H9 (cell line): ENCODE results near the gene CDH16. TPM values are rescaled to one million over a fixed set of nuclear protein-coding genes. Genes with fewer than 3 reads are reported as not detected.

Experiments used
- DNase-seq: peaks from one replicate; pipeline ENCODE4 v3.0.0-alpha.2; 2017
- H2AFZ ChIP-seq: one replicate; pipeline ENCODE4 v1.6.1; 2013; ENCODE audit warnings: mild to moderate bottlenecking, low read length, control low read depth, moderate library complexity
- H2AK5ac ChIP-seq: 2 replicates; pipeline ENCODE4 v1.6.1; 2013; ENCODE audit warnings: low read length, control low read depth, mixed read lengths; ENCODE audit not compliant: insufficient read length
- H2BK120ac ChIP-seq: one replicate; pipeline ENCODE4 v1.6.1; 2013; ENCODE audit warnings: low read depth, mild to moderate bottlenecking, low read length, control low read depth, inconsistent platforms; ENCODE audit not compliant: poor library complexity, severe bottlenecking
- H2BK12ac ChIP-seq: 2 replicates; pipeline ENCODE4 v1.6.1; 2013; ENCODE audit warnings: low read length, control low read depth, mixed read lengths, low read depth; ENCODE audit not compliant: insufficient read length
- H2BK15ac ChIP-seq: 2 replicates; pipeline ENCODE4 v1.6.1; 2013; ENCODE audit warnings: low read depth, low read length, control low read depth
- H2BK20ac ChIP-seq: one replicate; pipeline ENCODE4 v1.6.1; 2013; ENCODE audit warnings: low read depth, mild to moderate bottlenecking, low read length, control low read depth, inconsistent platforms; ENCODE audit not compliant: poor library complexity, severe bottlenecking
- H2BK5ac ChIP-seq: 2 replicates; pipeline ENCODE4 v1.6.1; 2013; ENCODE audit warnings: low read length, control low read depth, mixed read lengths; ENCODE audit not compliant: insufficient read length
- H3K14ac ChIP-seq: 2 replicates; pipeline ENCODE4 v1.6.1; 2013; ENCODE audit warnings: low read length, control low read depth; ENCODE audit not compliant: insufficient read depth
- H3K18ac ChIP-seq: 2 replicates; pipeline ENCODE4 v1.6.1; 2013; ENCODE audit warnings: low read depth, mild to moderate bottlenecking, mixed read lengths, low read length, control low read depth; ENCODE audit not compliant: insufficient read length
- H3K23ac ChIP-seq: 2 replicates; pipeline ENCODE4 v1.6.1; 2013; ENCODE audit warnings: low read length, control low read depth, mixed read lengths, low read depth; ENCODE audit not compliant: insufficient read length
- H3K23me2 ChIP-seq: 2 replicates; pipeline ENCODE4 v1.6.1; 2013; ENCODE audit warnings: low read depth, mild to moderate bottlenecking, mixed read lengths, low read length, control low read depth; ENCODE audit not compliant: insufficient read length, poor library complexity, severe bottlenecking
- H3K27ac ChIP-seq: 2 replicates; pipeline ENCODE4 v1.5.1; 2013; ENCODE audit warnings: low read length, control low read depth, mixed read lengths, low read depth; ENCODE audit not compliant: insufficient read length
- H3K27me3 ChIP-seq: 2 replicates; pipeline ENCODE4 v1.6.1; 2013; ENCODE audit warnings: low read length, control low read depth, inconsistent platforms; ENCODE audit not compliant: insufficient read depth
- H3K4ac ChIP-seq: 2 replicates; pipeline ENCODE4 v1.6.1; 2013; ENCODE audit warnings: low read depth, mild to moderate bottlenecking, control low read depth, inconsistent platforms, low read length, moderate library complexity
- H3K4me1 ChIP-seq: 2 replicates; pipeline ENCODE4 v1.6.1; 2013; ENCODE audit warnings: low read length, control low read depth, inconsistent platforms; ENCODE audit not compliant: insufficient read depth
- H3K4me2 ChIP-seq: 2 replicates; pipeline ENCODE4 v1.6.1; 2013; ENCODE audit warnings: low read length, control low read depth, mixed read lengths; ENCODE audit not compliant: insufficient read length, insufficient read depth
- H3K56ac ChIP-seq: 2 replicates; pipeline ENCODE4 v1.6.1; 2013; ENCODE audit warnings: low read depth, mild to moderate bottlenecking, mixed read lengths, low read length, control low read depth; ENCODE audit not compliant: insufficient read length
- H3K79me1 ChIP-seq: 2 replicates; pipeline ENCODE4 v1.6.1; 2013; ENCODE audit warnings: low read depth, mild to moderate bottlenecking, moderate library complexity, low read length, control low read depth, inconsistent platforms; ENCODE audit not compliant: insufficient read depth, poor library complexity, severe bottlenecking
- H3K79me2 ChIP-seq: 2 replicates; pipeline ENCODE4 v1.6.1; 2013; ENCODE audit warnings: low read length, control low read depth, inconsistent platforms; ENCODE audit not compliant: insufficient read depth
- H3K9ac ChIP-seq: 2 replicates; pipeline ENCODE4 v1.6.1; 2013; ENCODE audit warnings: low read length, control low read depth, mixed read lengths; ENCODE audit not compliant: insufficient read length; ENCODE audit errors: extremely low read depth
- H3K9me3 ChIP-seq: one replicate; pipeline ENCODE4 v1.6.1; 2013; ENCODE audit warnings: low read depth, low read length, inconsistent platforms; ENCODE audit not compliant: control insufficient read depth
- H3T11ph ChIP-seq: one replicate; pipeline ENCODE4 v1.6.1; 2013; ENCODE audit warnings: mild to moderate bottlenecking, low read length, control low read depth, inconsistent platforms
- H4K20me1 ChIP-seq: one replicate; pipeline ENCODE4 v1.6.1; 2013; ENCODE audit not compliant: control insufficient read depth, insufficient read length, insufficient read depth
- H4K5ac ChIP-seq: 2 replicates; pipeline ENCODE4 v1.6.1; 2013; ENCODE audit warnings: low read depth, mild to moderate bottlenecking, mixed read lengths, low read length, control low read depth; ENCODE audit not compliant: insufficient read length
- H4K8ac ChIP-seq: replicated peaks from 2 replicates; pipeline ENCODE4 v1.6.1; 2013; ENCODE audit warnings: low read length, control low read depth, mixed read lengths, low read depth; ENCODE audit not compliant: insufficient read length
- H4K91ac ChIP-seq: 2 replicates; pipeline ENCODE4 v1.6.1; 2013; ENCODE audit warnings: low read depth, mild to moderate bottlenecking, moderate library complexity, mixed read lengths, low read length, control low read depth; ENCODE audit not compliant: insufficient read length
- H3K27ac Mint-ChIP-seq, 3 experiments: 2 replicates in 2 of 3; 3 replicates in 1 of 3; pipeline ENCODE4 v1.8.0; 2020 to 2021; ENCODE audit warnings: mixed read lengths in 3 of 3, mild to moderate bottlenecking in 1 of 3, moderate library complexity in 1 of 3
- H3K27me3 Mint-ChIP-seq: 2 replicates; pipeline ENCODE4 v1.8.0; 2021; ENCODE audit warnings: low read depth, mild to moderate bottlenecking, moderate library complexity, mixed read lengths
- H3K36me3 Mint-ChIP-seq, 3 experiments: 2 replicates in 2 of 3; 3 replicates in 1 of 3; pipeline ENCODE4 v1.8.0; 2020 to 2021; ENCODE audit warnings: low read depth in 3 of 3, mixed read lengths in 3 of 3; ENCODE audit not compliant: insufficient read depth in 1 of 3
- H3K4me1 Mint-ChIP-seq, 2 experiments: 2 replicates each; pipeline ENCODE4 v1.8.0; 2020; ENCODE audit warnings: mixed read lengths in 2 of 2
- H3K4me3 Mint-ChIP-seq, 2 experiments: 2 replicates in 1 of 2; 3 replicates in 1 of 2; pipeline ENCODE4 v1.8.0; 2020 to 2021; ENCODE audit warnings: mild to moderate bottlenecking in 2 of 2, mixed read lengths in 2 of 2, moderate library complexity in 1 of 2
- H3K9me3 Mint-ChIP-seq, 2 experiments: 2 replicates in 1 of 2; 3 replicates in 1 of 2; pipeline ENCODE4 v1.8.0; 2020; ENCODE audit warnings: mild to moderate bottlenecking in 2 of 2, mixed read lengths in 2 of 2, moderate library complexity in 1 of 2
- WGBS: extraction: QIAGEN DNeasy Blood & Tissue Kit; methylation state at CpG from one replicate; pipeline ENCODE4 v1.1.7; 2013; ENCODE audit warnings: missing lambda C conversion rate, low lambda C conversion rate, mixed read lengths; ENCODE audit not compliant: insufficient read length; ENCODE audit errors: extremely low coverage; 5-methylcytosine and 5-hydroxymethylcytosine counted together
- total RNA-seq: library from RNA; stranded (reverse); gene quantifications from 2 replicates; pipeline ENCODE4 v1.2.1, GENCODE V29; 2021
- TF ChIP-seq, protein P1 (sequence below): fragments of 200-600 bp; sonication (generic); conservative IDR thresholded peaks from 3 replicates; pipeline ENCODE4 v1.8.0; 2021; ENCODE audit warnings: antibody characterized with exemption, mild to moderate bottlenecking

CDH16 gene
- total RNA-seq, 1 experiment from 2014 or later: not detected

- Histone ChIP-seq H3K23me2 (no peaks in the 10 kb centered on the region), H2BK12ac (no peak overlapping the region), H3K4ac (no peak overlapping the region), H2BK20ac (no peak overlapping the region), H2BK15ac (no peak overlapping the region), H3K9me3 (no peaks in the 10 kb centered on the region), H3K4me1 (no peaks in the 10 kb centered on the region), H3K18ac (no peak overlapping the region), H3K27me3 (no peaks in the 10 kb centered on the region), H3K23ac (no peak overlapping the region), H4K5ac (no peak overlapping the region), H3K79me2 (no peaks in the 10 kb centered on the region), H2BK5ac (no peak overlapping the region), H4K20me1 (peaks cover 4% of the 10 kb centered on the region), H2AFZ (no peak overlapping the region), H3K27ac (no peak overlapping the region), H3K14ac (no peak overlapping the region), H4K8ac (no peak overlapping the region), H2AK5ac (no peak overlapping the region), H3K56ac (no peak overlapping the region), H3K4me2 (no peak overlapping the region), H4K91ac (no peak overlapping the region), H3T11ph (no peak overlapping the region), H3K9ac (no peak overlapping the region), H2BK120ac (no peak overlapping the region), H3K79me1 (no peaks in the 10 kb centered on the region)
- H3K4me1 Mint-ChIP-seq: peaks cover 12 to 16% of the 10 kb centered on the region in 2 experiments
- TF ChIP-seq, protein P1, sequence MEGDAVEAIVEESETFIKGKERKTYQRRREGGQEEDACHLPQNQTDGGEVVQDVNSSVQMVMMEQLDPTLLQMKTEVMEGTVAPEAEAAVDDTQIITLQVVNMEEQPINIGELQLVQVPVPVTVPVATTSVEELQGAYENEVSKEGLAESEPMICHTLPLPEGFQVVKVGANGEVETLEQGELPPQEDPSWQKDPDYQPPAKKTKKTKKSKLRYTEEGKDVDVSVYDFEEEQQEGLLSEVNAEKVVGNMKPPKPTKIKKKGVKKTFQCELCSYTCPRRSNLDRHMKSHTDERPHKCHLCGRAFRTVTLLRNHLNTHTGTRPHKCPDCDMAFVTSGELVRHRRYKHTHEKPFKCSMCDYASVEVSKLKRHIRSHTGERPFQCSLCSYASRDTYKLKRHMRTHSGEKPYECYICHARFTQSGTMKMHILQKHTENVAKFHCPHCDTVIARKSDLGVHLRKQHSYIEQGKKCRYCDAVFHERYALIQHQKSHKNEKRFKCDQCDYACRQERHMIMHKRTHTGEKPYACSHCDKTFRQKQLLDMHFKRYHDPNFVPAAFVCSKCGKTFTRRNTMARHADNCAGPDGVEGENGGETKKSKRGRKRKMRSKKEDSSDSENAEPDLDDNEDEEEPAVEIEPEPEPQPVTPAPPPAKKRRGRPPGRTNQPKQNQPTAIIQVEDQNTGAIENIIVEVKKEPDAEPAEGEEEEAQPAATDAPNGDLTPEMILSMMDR: no peak
- WGBS: no CpG with 5 or more reads among the region's 3 CpGs
- peaks cover 0 to 6% (median 0%) of the 10 kb centered on the region in 3 experiments; a peak in 2 of 7 replicates for H3K36me3 Mint-ChIP-seq
- no peak overlapping the region; a peak in 2 of 7 replicates for H3K27ac Mint-ChIP-seq
- H3K9me3 Mint-ChIP-seq: no peaks in the 10 kb centered on the region
- peaks cover 7% of the 10 kb centered on the region for H3K27me3 Mint-ChIP-seq
- no peak overlapping the region for H3K4me3 Mint-ChIP-seq
- DNase-seq: no peak
Measured at GRCh38 chr16:66895999-66896398, 22.7 kb downstream of the CDH16 start.
